T-helper 22 cell (primary cell): ENCODE data around the gene NDUFS6.

Experiments
- DNase-seq: peaks from one replicate; pipeline ENCODE4 v3.0.0-alpha.2; 2020; ENCODE audit warnings: low read depth

NDUFS6 gene

GRCh38 chr5:1801222-1801966 lies at the start of gene NDUFS6:
NDUFS6 (plus strand) TSS chr5:1801407; CDS start chr5:1801418, 11 bp downstream.
- peak; percentile 66 for DNase-seq

- DNase-seq: no peak
Observed at GRCh38 chr5:1751864-1752822, 49.1 kb upstream of the NDUFS6 start.

- no peak for DNase-seq
Observed at GRCh38 chr5:1752881-1753280, 48.3 kb upstream of the NDUFS6 start.

GRCh38 chr5:1753490-1753889 lies 47.7 kb upstream of the NDUFS6 start:
- no peak for DNase-seq

- no peak for DNase-seq
Observed at GRCh38 chr5:1754531-1755220, 46.5 kb upstream of the NDUFS6 start.

- no peak for DNase-seq
Observed at GRCh38 chr5:1755321-1755949, 45.8 kb upstream of the NDUFS6 start.

- DNase-seq: no peak
Observed at GRCh38 chr5:1756481-1756880, 44.7 kb upstream of the NDUFS6 start.

- no peak for DNase-seq
Observed at GRCh38 chr5:1757511-1757910, 43.7 kb upstream of the NDUFS6 start.

GRCh38 chr5:1758574-1758973 lies 42.6 kb upstream of the NDUFS6 start:
- no peak for DNase-seq

GRCh38 chr5:1759378-1759970 lies 41.7 kb upstream of the NDUFS6 start:
- no peak for DNase-seq

GRCh38 chr5:1760231-1760630 lies 41.0 kb upstream of the NDUFS6 start:
- no peak for DNase-seq

- no peak for DNase-seq
Observed at GRCh38 chr5:1760656-1761452, 40.4 kb upstream of the NDUFS6 start.

GRCh38 chr5:1761453-1761755 lies 39.8 kb upstream of the NDUFS6 start:
- no peak for DNase-seq

GRCh38 chr5:1762121-1762882 lies 38.9 kb upstream of the NDUFS6 start:
- DNase-seq: no peak

- no peak for DNase-seq
Observed at GRCh38 chr5:1762883-1763547, 38.2 kb upstream of the NDUFS6 start.

GRCh38 chr5:1763548-1763911 lies 37.7 kb upstream of the NDUFS6 start:
- no peak for DNase-seq

- DNase-seq: no peak
Observed at GRCh38 chr5:1763960-1764605, 37.1 kb upstream of the NDUFS6 start.

GRCh38 chr5:1764606-1764960 lies 36.6 kb upstream of the NDUFS6 start:
- DNase-seq: no peak

GRCh38 chr5:1765141-1765879 lies 35.9 kb upstream of the NDUFS6 start:
- DNase-seq: no peak
